HG03469 (cell line): ENCODE results near the gene KLHDC7B.
"Not testable (repeated sequence)": the region's sequence is repeated elsewhere in the genome, so short reads cannot be mapped to it uniquely, and the experiment has no call there.

Experiments
- ATAC-seq: cut with Tn5 transposase; IDR thresholded peaks from one replicate; pipeline ENCODE4 v1.9.1; 2021; ENCODE audit warnings: mild to moderate bottlenecking, moderate library complexity, moderate number of reproducible peaks; ENCODE audit not compliant: unreplicated experiment

KLHDC7B gene

GRCh38 chr22:50517495-50518260, 28.0 kb upstream of the KLHDC7B start:
- no peak for ATAC-seq

GRCh38 chr22:50518606-50519005, 27.1 kb upstream of the KLHDC7B start:
- ATAC-seq: no peak

DNA sequence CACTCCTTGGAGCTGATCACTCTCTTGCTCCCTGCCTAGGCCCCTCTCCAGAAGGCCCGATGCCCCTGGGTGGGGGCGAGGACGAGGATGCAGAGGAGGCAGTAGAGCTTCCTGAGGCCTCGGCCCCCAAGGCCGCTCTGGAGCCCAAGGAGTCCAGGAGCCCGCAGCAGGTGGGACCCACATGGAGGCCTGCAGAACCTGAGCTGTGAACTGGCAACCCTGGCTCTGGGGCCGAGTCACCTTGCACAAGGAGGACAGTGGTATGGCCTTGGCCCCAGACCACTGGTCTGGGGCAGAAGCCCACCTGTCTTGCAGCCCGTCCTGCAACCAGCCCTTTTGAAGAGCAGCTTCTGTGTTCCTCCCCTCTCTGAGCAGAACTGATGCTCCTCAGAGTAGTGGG, 26.5 kb upstream of the KLHDC7B start:
- ATAC-seq: no peak

- ATAC-seq: not testable (repeated sequence)
Measured at GRCh38 chr22:50520184-50520583, 25.5 kb upstream of the KLHDC7B start.

DNA sequence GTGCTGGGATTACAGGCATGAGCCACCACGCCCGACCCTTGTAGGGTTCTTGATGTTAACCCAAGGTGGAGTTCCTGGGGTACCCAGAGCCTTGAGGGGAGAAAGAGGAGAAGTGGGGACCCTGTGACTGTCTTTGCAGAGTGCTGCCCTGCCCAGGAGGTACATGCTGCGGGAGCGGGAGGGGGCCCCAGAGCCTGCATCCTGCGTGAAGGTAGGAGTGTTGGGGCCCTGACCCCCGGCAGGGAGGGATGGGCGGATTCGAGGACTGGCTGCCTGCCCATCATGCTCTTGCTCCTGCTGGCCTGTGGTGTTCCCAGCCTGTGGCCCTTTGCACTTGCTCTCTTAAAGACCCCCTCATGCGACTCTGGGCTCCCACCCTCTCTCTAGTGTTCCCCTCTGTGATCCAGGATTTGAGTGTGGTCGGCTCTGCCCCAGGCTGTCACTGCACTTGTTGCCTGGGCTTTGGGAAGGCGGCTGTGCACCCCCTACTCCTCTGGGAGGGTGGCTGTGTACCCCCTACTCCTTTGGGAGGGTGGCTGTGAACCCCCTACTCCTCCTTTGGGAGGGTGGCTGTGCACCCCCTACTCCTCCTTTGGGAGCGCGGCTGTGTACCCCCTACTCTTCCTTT, 24.8 kb upstream of the KLHDC7B start:
- ATAC-seq: no peak

DNA sequence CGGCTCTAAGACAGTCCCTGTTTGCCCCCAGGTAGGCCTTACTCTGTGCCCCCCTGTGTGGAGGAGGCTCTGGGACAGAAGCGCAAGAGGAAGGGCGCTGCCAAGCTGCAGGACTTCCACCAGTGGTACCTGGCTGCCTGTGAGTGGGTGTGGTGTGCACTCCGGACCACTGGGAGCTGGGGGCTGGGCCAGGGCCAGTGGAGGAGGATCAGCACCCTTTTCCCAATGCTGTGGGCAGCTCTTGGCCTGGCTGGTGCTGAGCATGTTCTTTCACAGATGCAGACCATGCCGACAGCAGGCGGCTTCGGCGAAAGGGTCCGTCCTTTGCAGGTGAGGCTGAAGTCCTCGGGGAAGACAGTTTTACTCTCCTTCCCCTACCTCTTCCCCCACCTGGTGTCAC, 24.0 kb upstream of the KLHDC7B start:
- no peak for ATAC-seq

- ATAC-seq: no peak
Measured at GRCh38 chr22:50522208-50522805, 23.4 kb upstream of the KLHDC7B start.

DNA sequence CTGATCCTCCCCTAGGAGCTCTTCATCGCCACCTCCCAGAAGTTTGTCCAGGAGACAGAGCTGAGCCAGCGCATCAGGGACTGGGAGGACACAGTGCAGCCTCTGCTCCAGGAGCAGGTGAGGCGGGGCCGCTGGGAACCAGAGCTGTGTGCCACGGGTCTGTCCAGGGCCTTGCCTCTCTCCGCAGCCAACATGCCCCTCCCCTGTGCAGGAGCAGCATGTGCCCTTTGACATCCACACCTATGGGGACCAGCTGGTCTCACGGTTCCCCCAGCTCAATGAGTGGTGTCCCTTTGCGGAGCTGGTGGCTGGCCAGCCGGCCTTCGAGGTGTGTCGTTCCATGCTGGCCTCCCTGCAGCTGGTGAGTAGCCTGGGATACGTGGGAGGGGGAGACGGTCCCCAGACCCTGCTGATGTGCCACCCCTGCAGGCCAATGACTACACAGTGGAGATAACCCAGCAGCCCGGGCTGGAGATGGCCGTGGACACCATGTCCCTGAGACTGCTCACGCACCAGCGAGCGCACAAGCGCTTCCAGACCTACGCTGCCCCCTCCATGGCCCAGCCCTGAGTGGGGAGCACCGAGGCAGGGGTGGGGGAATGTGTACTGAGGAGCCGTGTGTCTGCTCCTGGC, 22.8 kb upstream of the KLHDC7B start:
- ATAC-seq: no peak

- ATAC-seq: no peak
Measured at GRCh38 chr22:50523458-50523805, 22.3 kb upstream of the KLHDC7B start.

- ATAC-seq: no peak
Measured at GRCh38 chr22:50523806-50524675, 21.7 kb upstream of the KLHDC7B start.

DNA sequence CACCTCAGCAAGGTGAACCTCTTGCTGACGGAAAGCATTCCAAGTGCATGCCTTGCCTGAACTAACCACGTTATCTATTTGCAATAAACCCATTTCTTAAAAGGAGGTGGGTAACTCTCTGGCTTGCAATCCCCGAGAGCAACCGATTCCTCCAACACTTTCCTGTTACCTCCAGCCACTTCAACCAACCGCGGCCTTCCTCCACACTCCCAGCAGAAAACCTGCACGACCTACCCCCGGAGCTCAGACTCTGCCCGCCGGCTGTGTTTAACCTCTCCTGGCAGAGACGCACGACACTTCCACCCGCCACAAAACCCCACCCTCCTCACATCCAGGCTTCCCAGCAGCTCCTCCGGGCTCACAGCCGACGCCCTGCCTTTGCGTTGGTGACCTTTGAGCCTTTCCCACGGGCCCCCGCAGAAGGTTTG, 21.0 kb upstream of the KLHDC7B start:
- no peak for ATAC-seq

- ATAC-seq: peak; percentile 30
Measured at GRCh38 chr22:50525104-50525857, 20.4 kb upstream of the KLHDC7B start, which contains the start of gene SCO2. Gene SCO2 (minus strand): TSS chr22:50525598. CDS start chr22:50524411, 1,187 bp downstream.

DNA sequence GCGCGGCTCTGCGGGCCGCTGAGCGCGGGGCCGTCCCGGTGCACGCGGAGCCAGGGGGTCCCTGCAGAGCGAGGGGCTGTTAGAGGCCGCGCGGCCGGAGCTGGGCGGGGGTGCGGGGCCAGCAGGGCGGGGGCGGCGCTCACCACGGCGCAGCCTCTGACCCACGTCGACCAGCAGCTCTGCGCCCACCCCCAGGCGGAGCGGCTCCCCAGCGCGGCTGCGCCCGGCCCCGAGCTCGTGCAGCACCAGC, 19.9 kb upstream of the KLHDC7B start:
- no peak for ATAC-seq

GRCh38 chr22:50526108-50526833, 19.4 kb upstream of the KLHDC7B start:
- ATAC-seq: no peak

DNA sequence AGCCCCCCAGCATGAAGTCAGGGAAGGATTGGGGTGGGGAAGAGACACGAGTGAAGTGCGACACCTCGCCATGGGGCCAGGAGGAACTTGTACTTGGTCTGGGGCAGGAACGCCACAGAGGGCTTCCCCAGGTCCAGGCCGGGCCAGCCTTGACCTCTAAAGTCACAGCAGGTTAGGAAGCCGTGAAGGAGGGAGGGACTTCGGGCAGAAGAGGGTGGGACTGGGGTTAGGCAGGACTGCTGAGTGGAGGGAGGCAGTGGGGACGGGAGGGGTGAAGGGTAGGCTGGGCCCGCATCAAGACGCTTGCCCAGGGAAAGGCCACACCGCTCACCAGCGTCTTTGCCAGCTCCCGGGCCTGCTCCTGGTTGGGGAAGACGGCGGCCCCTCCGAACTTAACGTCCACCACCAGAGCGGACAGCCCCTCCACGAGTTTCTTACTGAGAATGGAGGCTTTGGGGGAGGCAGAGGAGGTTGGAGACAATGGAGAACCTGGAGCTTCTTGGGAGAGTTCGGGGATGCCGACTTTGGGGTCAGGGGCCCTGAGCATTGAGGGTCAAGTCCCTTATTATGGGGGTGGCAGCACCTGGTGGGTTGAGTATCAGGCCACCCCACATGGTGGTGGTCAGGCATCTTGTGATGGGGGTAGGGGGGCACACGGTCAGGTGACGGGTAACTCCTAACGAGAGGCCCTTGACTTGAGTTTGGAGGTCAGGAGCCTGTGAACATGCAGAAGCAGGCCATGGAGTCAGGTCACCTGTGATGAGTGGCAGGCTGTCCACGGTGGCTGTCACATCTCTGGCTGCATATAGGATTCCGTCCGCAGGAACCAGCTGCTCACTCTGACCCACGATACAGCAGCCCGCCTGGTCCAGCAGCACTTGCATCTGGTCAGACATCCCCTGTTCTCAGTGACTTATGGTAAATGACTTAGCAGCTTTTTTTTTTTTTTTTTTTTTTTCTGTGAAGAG, 18.6 kb upstream of the KLHDC7B start:
- ATAC-seq: no peak

DNA sequence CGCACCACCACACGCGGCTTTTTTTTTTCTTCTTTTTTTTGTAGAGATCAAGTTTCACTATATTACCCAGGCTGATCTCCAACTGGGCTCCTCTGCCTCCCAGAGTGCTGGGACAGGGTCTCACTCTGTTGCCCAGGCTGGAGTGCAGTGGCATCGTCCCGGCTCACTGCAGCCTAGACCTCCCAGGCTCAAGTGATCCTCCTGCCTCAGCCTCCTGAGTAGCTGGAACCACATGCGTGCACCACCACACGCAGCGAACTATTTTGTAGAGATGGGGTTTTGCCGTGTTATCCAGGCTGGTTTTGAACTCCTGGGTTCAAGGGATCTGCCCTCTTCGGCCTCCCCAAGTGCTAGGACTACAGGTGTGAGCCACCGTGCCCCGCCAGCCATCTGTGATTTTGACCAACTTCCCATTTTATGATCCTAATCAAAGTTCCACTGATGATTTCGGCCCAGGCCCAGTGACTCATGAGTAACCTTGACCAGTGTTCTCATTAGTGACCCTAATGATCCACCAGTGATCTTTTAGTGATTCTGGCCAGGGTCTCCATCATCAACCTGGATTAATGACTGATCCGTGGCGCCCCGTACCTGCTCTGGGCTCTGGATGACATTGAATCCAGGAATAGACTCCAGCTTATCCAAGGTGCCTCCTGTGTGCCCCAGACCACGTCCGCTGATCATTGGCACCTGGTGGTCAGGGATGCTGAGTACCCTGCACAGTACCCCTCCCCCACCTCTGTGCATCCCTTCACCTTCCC, 17.6 kb upstream of the KLHDC7B start:
- ATAC-seq: no peak

DNA sequence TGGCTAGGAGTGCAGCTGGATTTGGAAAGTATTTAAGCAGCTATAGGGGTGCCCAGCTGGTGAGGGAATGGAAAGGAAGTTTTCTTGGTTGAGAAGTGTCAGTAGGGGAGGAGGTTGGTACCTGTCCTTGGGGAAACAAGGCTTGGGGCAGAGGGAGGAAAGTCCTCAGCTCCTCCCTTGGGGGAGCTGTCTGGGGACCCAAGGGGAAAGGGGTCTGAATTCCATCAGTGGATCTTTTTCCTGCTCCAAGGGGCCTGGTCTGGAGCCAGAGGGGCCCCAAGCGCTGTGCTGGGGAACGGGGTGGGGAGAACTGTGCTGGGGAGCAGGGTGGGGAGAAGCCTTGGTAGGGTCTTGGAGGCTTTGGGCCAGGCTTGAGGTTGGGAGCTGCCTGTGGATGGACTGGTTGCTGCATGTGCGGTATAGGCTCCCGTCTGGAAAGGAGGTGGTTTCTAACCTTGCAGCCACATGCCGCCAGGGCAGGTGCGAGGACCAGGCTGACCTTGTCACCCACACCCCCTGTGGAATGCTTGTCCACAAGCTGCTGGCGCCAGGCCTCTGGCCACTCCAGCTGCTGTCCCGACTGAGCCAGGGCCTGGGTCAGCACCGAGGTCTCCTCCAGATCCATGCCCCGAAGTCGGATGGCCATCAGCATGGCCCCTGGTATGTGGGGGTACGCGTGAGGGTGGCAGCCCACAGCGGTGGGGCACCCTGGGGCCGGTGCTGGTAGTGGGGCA, 16.9 kb upstream of the KLHDC7B start:
- ATAC-seq: no peak
